CD14-positive monocyte (primary cell): Measurements from ENCODE around the gene FAM167B. TPM values are rescaled to one million over a fixed set of nuclear protein-coding genes. Genes with fewer than 3 reads are reported as not detected.
A peak's percentile ranks its signal among the peaks of the same experiment; 100 is the strongest.
"Not testable (repeated sequence)": the region's sequence is repeated elsewhere in the genome, so short reads cannot be mapped to it uniquely, and the experiment has no call there.

Source experiments
- DNase-seq, 3 donors: peaks; one replicate each; pipeline ENCODE4 v3.0.0-alpha.2; 2011 to 2022
- H2AFZ ChIP-seq: 2 replicates; pipeline ENCODE4 v1.6.0; 2012; ENCODE audit warnings: mild to moderate bottlenecking, low read depth, low read length, inconsistent platforms; ENCODE audit not compliant: insufficient read depth, poor library complexity, severe bottlenecking
- H3K27ac ChIP-seq, 2 donors: 1 replicate in 1 of 2; 2 replicates in 1 of 2; pipeline ENCODE4 v1.5.1; 2012 to 2013; ENCODE audit warnings: low read length in 2 of 2, control low read depth in 1 of 2, inconsistent platforms in 1 of 2, low read depth in 1 of 2, mild to moderate bottlenecking in 1 of 2
- H3K27me3 ChIP-seq, 2 donors: one replicate each; pipeline versions ENCODE4 v1.6.0 to v1.6.1; 2011 to 2013; ENCODE audit warnings: low read length in 2 of 2; ENCODE audit not compliant: control insufficient read depth in 2 of 2, insufficient read depth in 2 of 2
- H3K36me3 ChIP-seq, 2 donors: replicated peaks in 1 of 2; 1 replicate in 1 of 2; 2 replicates in 1 of 2; pipeline versions ENCODE4 v1.5.1 to v1.6.1; 2012 to 2013; ENCODE audit warnings: low read length in 2 of 2, control low read depth in 1 of 2, inconsistent platforms in 1 of 2, mild to moderate bottlenecking in 1 of 2; ENCODE audit not compliant: insufficient read depth in 2 of 2, control insufficient read depth in 1 of 2
- H3K4me1 ChIP-seq, 2 donors: 1 replicate in 1 of 2; 2 replicates in 1 of 2; pipeline versions ENCODE4 v1.5.1 to v1.6.1; 2012 to 2013; ENCODE audit warnings: low read length in 2 of 2, control low read depth in 1 of 2, inconsistent platforms in 1 of 2, mild to moderate bottlenecking in 1 of 2, moderate library complexity in 1 of 2; ENCODE audit not compliant: insufficient read depth in 2 of 2, control insufficient read depth in 1 of 2
- H3K4me2 ChIP-seq: replicated peaks from 2 replicates; pipeline ENCODE3; 2012; ENCODE audit warnings: low read length, moderate library complexity, mild to moderate bottlenecking; ENCODE audit not compliant: poor library complexity, severe bottlenecking; ENCODE audit errors: extremely low read depth
- H3K4me3 ChIP-seq, 3 experiments: fragments of 200-600 bp in 1 of 3; sonication (generic) in 1 of 3; replicated peaks in 1 of 3; 1 replicate in 2 of 3; 2 replicates in 1 of 3; pipeline ENCODE4 v1.5.1; 2011 to 2013; ENCODE audit warnings: low read length in 3 of 3, mild to moderate bottlenecking in 3 of 3, control low read depth in 2 of 3, low read depth in 2 of 3, inconsistent platforms in 1 of 3, moderate library complexity in 1 of 3
- H3K79me2 ChIP-seq: 2 replicates; pipeline ENCODE4 v1.6.0; 2012; ENCODE audit warnings: mild to moderate bottlenecking, control low read depth, inconsistent platforms, low read length, moderate library complexity; ENCODE audit not compliant: insufficient read depth
- H3K9ac ChIP-seq: 2 replicates; pipeline ENCODE4 v1.6.0; 2017; ENCODE audit warnings: low read length, mild to moderate bottlenecking; ENCODE audit not compliant: insufficient read depth, poor library complexity, severe bottlenecking
- H3K9me3 ChIP-seq, 2 donors: replicated peaks in 1 of 2; 1 replicate in 1 of 2; 2 replicates in 1 of 2; pipeline versions ENCODE4 v1.5.1 to v1.6.1; 2012 to 2013; ENCODE audit warnings: low read length in 2 of 2, control low read depth in 1 of 2; ENCODE audit not compliant: control insufficient read depth in 1 of 2, insufficient read depth in 1 of 2
- H4K20me1 ChIP-seq: 2 replicates; pipeline ENCODE4 v1.6.0; 2012; ENCODE audit warnings: mild to moderate bottlenecking, low read length, control low read depth, moderate library complexity; ENCODE audit not compliant: insufficient read depth
- H3K27ac Mint-ChIP-seq, 7 donors: one replicate each; pipeline ENCODE4 v1.8.0; 2020; ENCODE audit warnings: mild to moderate bottlenecking in 7 of 7, mixed read lengths in 7 of 7, moderate library complexity in 6 of 7, inconsistent platforms in 2 of 7
- H3K27me3 Mint-ChIP-seq, 3 donors: one replicate each; pipeline ENCODE4 v1.8.0; 2021 to 2022; ENCODE audit warnings: low read depth in 3 of 3, mild to moderate bottlenecking in 3 of 3, mixed read lengths in 3 of 3, moderate library complexity in 3 of 3, inconsistent platforms in 1 of 3
- H3K36me3 Mint-ChIP-seq, 2 donors: one replicate each; pipeline ENCODE4 v1.8.0; 2020; ENCODE audit warnings: mixed read lengths in 2 of 2, inconsistent platforms in 1 of 2, mild to moderate bottlenecking in 1 of 2
- H3K4me1 Mint-ChIP-seq: one replicate; pipeline ENCODE4 v1.8.0; 2020; ENCODE audit warnings: mild to moderate bottlenecking, mixed read lengths
- H3K4me3 Mint-ChIP-seq, 2 donors: one replicate each; pipeline ENCODE4 v1.8.0; 2020; ENCODE audit warnings: mild to moderate bottlenecking in 2 of 2, mixed read lengths in 2 of 2, moderate library complexity in 1 of 2
- H3K9me3 Mint-ChIP-seq, 7 donors: one replicate each; pipeline ENCODE4 v1.8.0; 2020 to 2022; ENCODE audit warnings: mixed read lengths in 7 of 7, mild to moderate bottlenecking in 6 of 7, moderate library complexity in 6 of 7, inconsistent platforms in 2 of 7
- WGBS: methylation state at CpG from one replicate; pipeline ENCODE4 v1.1.5; 2013; ENCODE audit warnings: missing lambda C conversion rate; ENCODE audit not compliant: insufficient coverage; 5-methylcytosine and 5-hydroxymethylcytosine counted together
- intact Hi-C, 2 donors: fragments of 100-400 bp; cut with micrococcal nuclease; formaldehyde crosslinking; loops; one replicate each; pipeline versions ENCODE4 v1.15.0 to v1.15.1; 2023
- polyA plus RNA-seq, 3 donors: library from polyadenylated mRNA; depleted of rRNA in 1 of 3; unstranded in 2 of 3; stranded (reverse) in 1 of 3; fragments of 300-500 nt in 2 of 3; fragments of >200 nt in 1 of 3; fragmentation: Illumina TruSeq in 2 of 3; gene quantifications; 1 replicate in 2 of 3; 2 replicates in 1 of 3; pipeline ENCODE4 v1.2.3, GENCODE V29; 2012 to 2021
- TF ChIP-seq, protein P1 (sequence below): fragments of 200-600 bp; IDR thresholded peaks from one replicate; pipeline ENCODE4 v1.8.0; 2022; ENCODE audit warnings: antibody characterized with exemption, mild to moderate bottlenecking

Gene FAM167B
- polyA plus RNA-seq, 3 donors = not detected

DNA sequence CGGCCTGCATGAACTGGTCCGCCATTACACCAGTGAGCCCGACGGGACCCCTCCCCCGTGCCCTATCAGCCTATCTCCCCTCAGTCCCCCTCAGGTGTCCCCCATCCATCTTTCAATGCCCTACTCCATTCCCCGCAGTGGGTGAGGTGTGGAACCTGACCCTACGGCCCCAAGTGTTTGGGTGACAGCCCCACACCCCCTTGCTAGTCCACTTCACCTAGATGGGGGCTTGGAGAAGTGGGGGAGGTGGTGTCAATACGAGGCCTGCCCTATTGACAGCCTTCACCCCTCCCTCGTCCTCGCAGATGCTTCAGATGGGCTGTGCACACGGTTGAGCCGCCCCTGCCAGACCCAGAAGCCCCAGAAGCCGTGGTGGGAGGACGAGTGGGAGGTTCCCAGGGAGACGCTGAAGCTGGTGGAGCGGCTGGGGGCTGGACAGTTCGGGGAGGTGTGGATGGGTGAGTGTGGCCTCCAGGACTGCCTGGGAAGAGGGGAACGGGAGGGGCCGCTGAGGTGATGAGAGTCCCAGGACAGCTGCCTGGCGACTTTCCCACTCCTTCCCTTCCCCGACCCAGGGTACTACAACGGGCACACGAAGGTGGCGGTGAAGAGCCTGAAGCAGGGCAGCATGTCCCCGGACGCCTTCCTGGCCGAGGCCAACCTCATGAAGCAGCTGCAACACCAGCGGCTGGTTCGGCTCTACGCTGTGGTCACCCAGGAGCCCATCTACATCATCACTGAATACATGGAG lies 29.2 kb downstream of the FAM167B start:
- Histone ChIP-seq H3K4me2 (no peak overlapping the region), H3K9ac (no peak overlapping the region), H4K20me1 (no peaks in the 10 kb centered on the region), H3K27me3 (peaks cover 0 to 26% of the 10 kb centered on the region in 2 donors), H3K79me2 (no peaks in the 10 kb centered on the region), H3K4me1 (no peaks in the 10 kb centered on the region), H3K36me3 (no peaks in the 10 kb centered on the region), H3K4me3 (no peak overlapping the region), H3K27ac (no peak overlapping the region), H3K9me3 (no peaks in the 10 kb centered on the region), H2AFZ (no peak overlapping the region)
- no peak for DNase-seq
- 89% methylated on average over 13 of the region's 30 CpGs for WGBS
- H3K27me3 Mint-ChIP-seq = peaks cover 38 to 45% (median 40%) of the 10 kb centered on the region in 3 donors
- peaks cover 5% of the 10 kb centered on the region for H3K4me1 Mint-ChIP-seq
- H3K27ac Mint-ChIP-seq = no peak overlapping the region
- H3K36me3 Mint-ChIP-seq = no peaks in the 10 kb centered on the region
- intact Hi-C loops = no loop called here
- peak overlapping the region in 1 of 2 donors; percentile 59 for H3K4me3 Mint-ChIP-seq
- TF ChIP-seq, protein P1, sequence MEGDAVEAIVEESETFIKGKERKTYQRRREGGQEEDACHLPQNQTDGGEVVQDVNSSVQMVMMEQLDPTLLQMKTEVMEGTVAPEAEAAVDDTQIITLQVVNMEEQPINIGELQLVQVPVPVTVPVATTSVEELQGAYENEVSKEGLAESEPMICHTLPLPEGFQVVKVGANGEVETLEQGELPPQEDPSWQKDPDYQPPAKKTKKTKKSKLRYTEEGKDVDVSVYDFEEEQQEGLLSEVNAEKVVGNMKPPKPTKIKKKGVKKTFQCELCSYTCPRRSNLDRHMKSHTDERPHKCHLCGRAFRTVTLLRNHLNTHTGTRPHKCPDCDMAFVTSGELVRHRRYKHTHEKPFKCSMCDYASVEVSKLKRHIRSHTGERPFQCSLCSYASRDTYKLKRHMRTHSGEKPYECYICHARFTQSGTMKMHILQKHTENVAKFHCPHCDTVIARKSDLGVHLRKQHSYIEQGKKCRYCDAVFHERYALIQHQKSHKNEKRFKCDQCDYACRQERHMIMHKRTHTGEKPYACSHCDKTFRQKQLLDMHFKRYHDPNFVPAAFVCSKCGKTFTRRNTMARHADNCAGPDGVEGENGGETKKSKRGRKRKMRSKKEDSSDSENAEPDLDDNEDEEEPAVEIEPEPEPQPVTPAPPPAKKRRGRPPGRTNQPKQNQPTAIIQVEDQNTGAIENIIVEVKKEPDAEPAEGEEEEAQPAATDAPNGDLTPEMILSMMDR = no peak
- peaks cover 0 to 5% (median 0%) of the 10 kb centered on the region in 7 donors for H3K9me3 Mint-ChIP-seq

DNA sequence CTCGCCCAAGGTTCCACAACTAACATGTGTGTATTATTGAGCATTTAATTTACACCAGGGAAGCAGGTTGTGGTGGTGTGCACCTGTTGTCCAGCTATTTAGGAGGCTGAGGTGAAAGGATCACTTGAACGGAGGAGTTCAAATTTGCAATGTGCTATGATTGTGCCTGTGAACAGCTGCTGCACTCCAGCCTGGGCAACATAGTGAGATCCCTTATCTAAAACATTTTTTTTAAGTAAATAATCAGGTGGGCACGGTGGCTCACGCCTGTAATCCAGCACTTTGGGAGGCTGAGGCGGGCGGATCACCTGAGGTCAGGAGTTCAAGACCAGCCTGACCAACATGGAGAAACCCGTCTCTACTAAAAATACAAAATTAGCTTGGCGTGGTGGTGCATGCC lies 37.8 kb downstream of the FAM167B start:
- H3K9ac ChIP-seq, H3K79me2 ChIP-seq, H2AFZ ChIP-seq, H3K4me2 ChIP-seq, H3K27ac Mint-ChIP-seq, H3K9me3 Mint-ChIP-seq, H3K36me3 ChIP-seq, H4K20me1 ChIP-seq, H3K4me1 ChIP-seq, H3K36me3 Mint-ChIP-seq, H3K27me3 Mint-ChIP-seq, H3K27me3 ChIP-seq, intact Hi-C loops, H3K4me3 Mint-ChIP-seq, DNase-seq, H3K27ac ChIP-seq, H3K4me3 ChIP-seq, H3K4me1 Mint-ChIP-seq, H3K9me3 ChIP-seq: not testable (repeated sequence)
- WGBS = 95% methylated on average over 3 of the region's 8 CpGs
